A549 (cell line): ENCODE measurements around the gene SELPLG.

Experiments used
- CBX2 ChIP-seq: fragments of 200-600 bp; sonication (generic); IDR thresholded peaks from 2 replicates; pipeline ENCODE4 v1.6.1; 2016; ENCODE audit warnings: low read depth, mild to moderate bottlenecking, borderline replicate concordance
- CHD4 ChIP-seq: fragments of 200-600 bp; sonication (generic); IDR thresholded peaks from 2 replicates; pipeline ENCODE4 v1.6.1; 2016; ENCODE audit warnings: antibody characterized with exemption, mild to moderate bottlenecking, borderline replicate concordance
- JUNB ChIP-seq: fragments of >200 bp; sonication (Bioruptor Twin); formaldehyde crosslinking; IDR thresholded peaks from 2 replicates; pipeline ENCODE4 v1.6.1; 2016
- TF ChIP-seq, protein P1 (sequence below): fragments of >200 bp; sonication (Bioruptor Twin); formaldehyde crosslinking; IDR thresholded peaks from 3 replicates; pipeline ENCODE4 v1.5.1; 2016
- TF ChIP-seq, protein P2 (sequence below): fragments of 450-650 bp; IDR thresholded peaks from 2 replicates; pipeline ENCODE4 v1.6.1; 2014; ENCODE audit warnings: antibody characterized with exemption
- TF ChIP-seq, protein P3 (sequence below): fragments of 200-600 bp; sonication (generic); IDR thresholded peaks from 2 replicates; pipeline ENCODE4 v1.6.1; 2016; ENCODE audit warnings: antibody characterized with exemption, mild to moderate bottlenecking, moderate library complexity
- TF ChIP-seq, protein P4 (sequence below): IDR thresholded peaks from 2 replicates; pipeline ENCODE4 v1.6.1; 2012

DNA sequence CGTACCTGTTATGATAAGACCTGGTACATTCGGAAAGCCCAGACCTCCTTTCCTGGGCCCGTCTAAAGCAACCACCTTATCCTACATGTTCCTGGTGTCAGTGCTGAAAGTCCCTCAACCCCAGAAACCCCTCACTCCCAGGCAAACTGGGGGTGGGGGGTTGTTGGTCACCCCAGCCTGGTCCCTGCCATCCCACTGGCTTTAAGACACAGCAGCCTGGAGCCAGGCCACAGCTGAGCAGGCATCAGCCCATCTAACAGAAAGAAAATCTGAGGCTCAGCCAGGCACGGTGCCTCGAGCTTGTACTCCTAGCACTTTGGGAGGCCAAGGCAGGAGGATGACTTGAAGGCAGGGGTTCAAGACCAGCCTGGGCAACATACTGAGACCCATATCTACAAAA, 4.5 kb downstream of the SELPLG start:
- TF ChIP-seq, protein P1, sequence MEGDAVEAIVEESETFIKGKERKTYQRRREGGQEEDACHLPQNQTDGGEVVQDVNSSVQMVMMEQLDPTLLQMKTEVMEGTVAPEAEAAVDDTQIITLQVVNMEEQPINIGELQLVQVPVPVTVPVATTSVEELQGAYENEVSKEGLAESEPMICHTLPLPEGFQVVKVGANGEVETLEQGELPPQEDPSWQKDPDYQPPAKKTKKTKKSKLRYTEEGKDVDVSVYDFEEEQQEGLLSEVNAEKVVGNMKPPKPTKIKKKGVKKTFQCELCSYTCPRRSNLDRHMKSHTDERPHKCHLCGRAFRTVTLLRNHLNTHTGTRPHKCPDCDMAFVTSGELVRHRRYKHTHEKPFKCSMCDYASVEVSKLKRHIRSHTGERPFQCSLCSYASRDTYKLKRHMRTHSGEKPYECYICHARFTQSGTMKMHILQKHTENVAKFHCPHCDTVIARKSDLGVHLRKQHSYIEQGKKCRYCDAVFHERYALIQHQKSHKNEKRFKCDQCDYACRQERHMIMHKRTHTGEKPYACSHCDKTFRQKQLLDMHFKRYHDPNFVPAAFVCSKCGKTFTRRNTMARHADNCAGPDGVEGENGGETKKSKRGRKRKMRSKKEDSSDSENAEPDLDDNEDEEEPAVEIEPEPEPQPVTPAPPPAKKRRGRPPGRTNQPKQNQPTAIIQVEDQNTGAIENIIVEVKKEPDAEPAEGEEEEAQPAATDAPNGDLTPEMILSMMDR: no peak
- TF ChIP-seq, protein P2, sequence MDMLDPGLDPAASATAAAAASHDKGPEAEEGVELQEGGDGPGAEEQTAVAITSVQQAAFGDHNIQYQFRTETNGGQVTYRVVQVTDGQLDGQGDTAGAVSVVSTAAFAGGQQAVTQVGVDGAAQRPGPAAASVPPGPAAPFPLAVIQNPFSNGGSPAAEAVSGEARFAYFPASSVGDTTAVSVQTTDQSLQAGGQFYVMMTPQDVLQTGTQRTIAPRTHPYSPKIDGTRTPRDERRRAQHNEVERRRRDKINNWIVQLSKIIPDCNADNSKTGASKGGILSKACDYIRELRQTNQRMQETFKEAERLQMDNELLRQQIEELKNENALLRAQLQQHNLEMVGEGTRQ: no peak
- TF ChIP-seq CBX2 (no peak), JUNB (no peak), CHD4 (no peak)
- TF ChIP-seq, protein P3, sequence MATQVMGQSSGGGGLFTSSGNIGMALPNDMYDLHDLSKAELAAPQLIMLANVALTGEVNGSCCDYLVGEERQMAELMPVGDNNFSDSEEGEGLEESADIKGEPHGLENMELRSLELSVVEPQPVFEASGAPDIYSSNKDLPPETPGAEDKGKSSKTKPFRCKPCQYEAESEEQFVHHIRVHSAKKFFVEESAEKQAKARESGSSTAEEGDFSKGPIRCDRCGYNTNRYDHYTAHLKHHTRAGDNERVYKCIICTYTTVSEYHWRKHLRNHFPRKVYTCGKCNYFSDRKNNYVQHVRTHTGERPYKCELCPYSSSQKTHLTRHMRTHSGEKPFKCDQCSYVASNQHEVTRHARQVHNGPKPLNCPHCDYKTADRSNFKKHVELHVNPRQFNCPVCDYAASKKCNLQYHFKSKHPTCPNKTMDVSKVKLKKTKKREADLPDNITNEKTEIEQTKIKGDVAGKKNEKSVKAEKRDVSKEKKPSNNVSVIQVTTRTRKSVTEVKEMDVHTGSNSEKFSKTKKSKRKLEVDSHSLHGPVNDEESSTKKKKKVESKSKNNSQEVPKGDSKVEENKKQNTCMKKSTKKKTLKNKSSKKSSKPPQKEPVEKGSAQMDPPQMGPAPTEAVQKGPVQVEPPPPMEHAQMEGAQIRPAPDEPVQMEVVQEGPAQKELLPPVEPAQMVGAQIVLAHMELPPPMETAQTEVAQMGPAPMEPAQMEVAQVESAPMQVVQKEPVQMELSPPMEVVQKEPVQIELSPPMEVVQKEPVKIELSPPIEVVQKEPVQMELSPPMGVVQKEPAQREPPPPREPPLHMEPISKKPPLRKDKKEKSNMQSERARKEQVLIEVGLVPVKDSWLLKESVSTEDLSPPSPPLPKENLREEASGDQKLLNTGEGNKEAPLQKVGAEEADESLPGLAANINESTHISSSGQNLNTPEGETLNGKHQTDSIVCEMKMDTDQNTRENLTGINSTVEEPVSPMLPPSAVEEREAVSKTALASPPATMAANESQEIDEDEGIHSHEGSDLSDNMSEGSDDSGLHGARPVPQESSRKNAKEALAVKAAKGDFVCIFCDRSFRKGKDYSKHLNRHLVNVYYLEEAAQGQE: no peak
- TF ChIP-seq, protein P4, sequence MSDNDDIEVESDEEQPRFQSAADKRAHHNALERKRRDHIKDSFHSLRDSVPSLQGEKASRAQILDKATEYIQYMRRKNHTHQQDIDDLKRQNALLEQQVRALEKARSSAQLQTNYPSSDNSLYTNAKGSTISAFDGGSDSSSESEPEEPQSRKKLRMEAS: no peak
